ENCODE measurements around the gene STX1B.
"Not testable (repeated sequence)": the region's sequence is repeated elsewhere in the genome, so short reads cannot be mapped to it uniquely, and the experiment has no call there.

STX1B gene

GRCh38 chr16:30944352-30944751 is 66.1 kb downstream of the STX1B start:
- in situ Hi-C loops (cut with HindIII; ENCODE audit: low sequenced_read_pairs): loop anchor here (25.0 kb wide), 1 partner anchor 118 kb away; the partner anchor contains the start of genes ZNF646 and ZNF668
- no peak overlapping the region for H3K4me3 ChIP-seq (ENCODE audit: low read depth, low read length)
- TF ChIP-seq, protein P1, sequence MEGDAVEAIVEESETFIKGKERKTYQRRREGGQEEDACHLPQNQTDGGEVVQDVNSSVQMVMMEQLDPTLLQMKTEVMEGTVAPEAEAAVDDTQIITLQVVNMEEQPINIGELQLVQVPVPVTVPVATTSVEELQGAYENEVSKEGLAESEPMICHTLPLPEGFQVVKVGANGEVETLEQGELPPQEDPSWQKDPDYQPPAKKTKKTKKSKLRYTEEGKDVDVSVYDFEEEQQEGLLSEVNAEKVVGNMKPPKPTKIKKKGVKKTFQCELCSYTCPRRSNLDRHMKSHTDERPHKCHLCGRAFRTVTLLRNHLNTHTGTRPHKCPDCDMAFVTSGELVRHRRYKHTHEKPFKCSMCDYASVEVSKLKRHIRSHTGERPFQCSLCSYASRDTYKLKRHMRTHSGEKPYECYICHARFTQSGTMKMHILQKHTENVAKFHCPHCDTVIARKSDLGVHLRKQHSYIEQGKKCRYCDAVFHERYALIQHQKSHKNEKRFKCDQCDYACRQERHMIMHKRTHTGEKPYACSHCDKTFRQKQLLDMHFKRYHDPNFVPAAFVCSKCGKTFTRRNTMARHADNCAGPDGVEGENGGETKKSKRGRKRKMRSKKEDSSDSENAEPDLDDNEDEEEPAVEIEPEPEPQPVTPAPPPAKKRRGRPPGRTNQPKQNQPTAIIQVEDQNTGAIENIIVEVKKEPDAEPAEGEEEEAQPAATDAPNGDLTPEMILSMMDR (IDR thresholded peaks at IDR 0.05; ENCODE audit: low read depth, low read length, missing control alignments): no peak
- no peak for DNase-seq (ENCODE audit: low read depth)

- in situ Hi-C loops (cut with HindIII; ENCODE audit: low sequenced_read_pairs): loop anchor here (25.0 kb wide), 1 partner anchor 120 kb away; the partner anchor contains the start of genes ZNF646 and ZNF668
- no peak for DNase-seq (ENCODE audit: low read depth)
- H3K4me3 ChIP-seq (ENCODE audit: low read depth, low read length): no peak overlapping the region
- TF ChIP-seq, protein P1 (IDR thresholded peaks at IDR 0.05; ENCODE audit: low read depth, low read length, missing control alignments): no peak
These were observed 68.0 kb downstream of the STX1B start for GRCh38 chr16:30942426-30942806.

GRCh38 chr16:30941600-30942425 is 68.6 kb downstream of the STX1B start:
- TF ChIP-seq, protein P1 (IDR thresholded peaks at IDR 0.05; ENCODE audit: low read depth, low read length, missing control alignments): peak; percentile 97
- in situ Hi-C loops (cut with HindIII; ENCODE audit: low sequenced_read_pairs): loop anchor here (25.0 kb wide), 1 partner anchor 120 kb away; the partner anchor contains the start of genes ZNF646 and ZNF668
- no peak overlapping the region for H3K4me3 ChIP-seq (ENCODE audit: low read depth, low read length)
- no peak for DNase-seq (ENCODE audit: low read depth)

DNA sequence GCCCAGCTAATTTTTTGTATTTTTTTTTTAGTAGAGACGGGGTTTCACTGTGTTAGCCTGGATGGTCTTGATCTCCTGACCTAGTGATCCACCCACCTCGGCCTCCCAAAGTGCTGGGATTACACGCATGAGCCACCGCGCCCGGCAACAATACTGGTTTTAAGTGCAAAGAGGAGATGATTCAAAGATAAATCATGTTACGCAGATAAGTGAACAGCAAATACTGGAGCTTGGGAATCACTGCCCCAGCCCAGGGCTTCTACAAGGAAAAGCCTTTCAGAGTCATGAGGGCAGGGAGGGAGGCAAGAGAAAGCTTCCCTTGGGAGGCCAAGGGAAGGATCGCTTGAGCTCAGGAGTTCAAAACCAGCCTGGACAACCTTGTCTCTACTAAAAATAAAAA is 70.9 kb downstream of the STX1B start:
- in situ Hi-C loops (cut with HindIII; ENCODE audit: low sequenced_read_pairs): loop anchor here (25.0 kb wide), 1 partner anchor 123 kb away; the partner anchor contains the start of genes ZNF646 and ZNF668
- DNase-seq (ENCODE audit: low read depth); H3K4me3 ChIP-seq (ENCODE audit: low read depth, low read length): not testable (repeated sequence)
